Posterior cingulate gyrus (tissue), 11 donors: ENCODE data around the gene SS18L1.

Experiments
- DNase-seq, 10 donors: peaks; one replicate each; pipeline versions ENCODE4 v3.0.0 to v3.0.0-alpha.2; 2020 to 2021; ENCODE audit warnings: mixed read lengths in 3 of 10
- intact Hi-C: fragments of 100-400 bp; cut with DNase I; formaldehyde crosslinking; loops from one replicate; pipeline ENCODE4 v1.15.1; 2023

SS18L1 gene

GRCh38 chr20:62149532-62150309, 6.2 kb downstream of the SS18L1 start:
- intact Hi-C loops, result no loop called here
- DNase-seq, result peak in 3 of 10 donors; percentile 26 to 85 (median 26)

DNA sequence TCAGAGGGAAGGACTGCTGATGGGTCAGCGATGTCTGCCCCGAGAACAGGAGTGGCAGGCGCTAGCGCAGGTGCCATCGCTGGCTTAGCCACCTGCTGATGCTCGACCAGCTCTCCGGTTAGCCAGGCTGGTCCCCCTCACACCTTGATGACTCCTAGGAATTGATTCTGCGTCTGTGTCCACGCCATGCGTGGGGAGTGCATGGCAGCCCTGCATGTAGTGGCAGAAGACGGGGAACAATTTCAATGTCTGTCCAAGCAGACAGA, 6.7 kb downstream of the SS18L1 start:
- intact Hi-C loops, result no loop called here
- DNase-seq, result no peak

- intact Hi-C loops, result no loop called here
- DNase-seq, result no peak
These were observed 7.7 kb downstream of the SS18L1 start for GRCh38 chr20:62151225-62151624.

- intact Hi-C loops, result no loop called here
- no peak for DNase-seq
These were observed 8.3 kb downstream of the SS18L1 start for GRCh38 chr20:62151835-62152364.

- DNase-seq, result no peak
These were observed 12.1 kb downstream of the SS18L1 start for GRCh38 chr20:62155428-62156253.

DNA sequence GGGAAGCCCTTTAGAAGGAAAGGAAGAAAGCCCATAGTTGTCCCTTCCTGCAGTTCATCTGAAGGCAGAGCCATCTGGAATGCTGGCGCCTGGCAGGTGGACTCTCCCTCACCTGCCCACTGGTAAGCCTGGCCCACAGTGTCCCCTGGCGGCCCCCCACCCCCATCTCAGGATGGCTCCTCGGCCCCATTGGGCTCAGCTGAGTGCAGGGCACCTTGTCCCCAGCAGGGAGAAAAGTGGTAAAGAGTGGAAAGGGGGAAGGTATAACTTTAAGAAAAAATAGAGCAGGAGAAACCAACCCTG, 12.6 kb downstream of the SS18L1 start:
- DNase-seq, result no peak
- intact Hi-C loops, result loop anchor here (5.0 kb wide), 1 partner anchor 144 kb away; no protein-coding TSS in a partner anchor

More at GRCh38 chr20:62155428-62156253, 12.1 kb downstream of the SS18L1 start:
- intact Hi-C loops, result loop anchor here (5.0 kb wide), 1 partner anchor 143 kb away; no protein-coding TSS in a partner anchor

- DNase-seq, result peak in 8 of 10 donors; percentile 50 to 94 (median 66)
- intact Hi-C loops, result loop anchor here (5.0 kb wide), 1 partner anchor 144 kb away; no protein-coding TSS in a partner anchor
These were observed 13.2 kb downstream of the SS18L1 start for GRCh38 chr20:62156592-62157386.

GRCh38 chr20:62157387-62158087, 14.0 kb downstream of the SS18L1 start:
- intact Hi-C loops, result loop anchor here (5.0 kb wide), 1 partner anchor 145 kb away; no protein-coding TSS in a partner anchor
- DNase-seq, result peak in 2 of 10 donors; percentile 41 to 66

GRCh38 chr20:62158088-62158400, 14.5 kb downstream of the SS18L1 start:
- intact Hi-C loops, result loop anchor here (5.0 kb wide), 1 partner anchor 146 kb away; no protein-coding TSS in a partner anchor
- DNase-seq, result peak in 1 of 10 donors; percentile 39

DNA sequence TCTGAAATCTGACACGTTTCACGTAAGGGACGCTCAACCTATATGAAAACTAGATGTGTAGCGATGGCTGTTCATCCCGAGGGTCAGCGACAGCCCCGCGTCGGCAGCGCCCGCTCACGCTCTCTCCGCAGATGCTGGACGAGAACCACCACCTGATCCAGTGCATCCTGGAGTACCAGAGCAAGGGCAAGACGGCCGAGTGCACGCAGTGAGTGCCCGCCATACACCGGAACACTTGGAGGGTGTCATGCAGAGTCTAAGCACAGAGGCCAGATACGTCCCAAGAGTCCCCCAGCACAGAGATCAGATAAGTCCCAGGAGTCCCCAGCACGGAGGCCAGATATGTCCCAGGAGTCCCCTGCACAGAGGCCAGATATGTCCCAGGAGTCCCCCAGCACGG, 15.0 kb downstream of the SS18L1 start:
- intact Hi-C loops, result loop anchor here (5.0 kb wide), 1 partner anchor 146 kb away; no protein-coding TSS in a partner anchor
- peak in 2 of 10 donors; percentile 67 to 72 for DNase-seq

DNA sequence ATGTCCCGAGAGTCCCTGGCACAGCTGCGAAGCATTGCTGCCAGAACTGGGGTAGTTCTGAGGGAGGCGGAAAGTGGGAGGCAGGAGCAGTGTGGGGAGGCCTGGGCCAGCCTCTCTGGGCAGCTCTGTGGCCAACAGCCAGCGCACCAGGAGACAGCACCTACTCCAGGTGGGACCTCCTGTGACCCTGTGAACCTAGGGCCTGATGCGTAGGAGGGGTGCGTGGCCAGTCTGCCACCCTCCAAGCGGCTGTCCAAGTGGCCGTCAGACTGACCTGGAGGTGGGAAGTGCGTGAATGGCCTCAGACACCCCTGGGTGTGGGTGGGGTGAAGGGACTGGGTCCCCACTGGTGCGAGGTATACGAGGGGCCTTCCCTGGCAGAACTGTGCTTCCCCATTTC, 15.5 kb downstream of the SS18L1 start:
- intact Hi-C loops, result loop anchor here (5.0 kb wide), 1 partner anchor 147 kb away; no protein-coding TSS in a partner anchor

DNA sequence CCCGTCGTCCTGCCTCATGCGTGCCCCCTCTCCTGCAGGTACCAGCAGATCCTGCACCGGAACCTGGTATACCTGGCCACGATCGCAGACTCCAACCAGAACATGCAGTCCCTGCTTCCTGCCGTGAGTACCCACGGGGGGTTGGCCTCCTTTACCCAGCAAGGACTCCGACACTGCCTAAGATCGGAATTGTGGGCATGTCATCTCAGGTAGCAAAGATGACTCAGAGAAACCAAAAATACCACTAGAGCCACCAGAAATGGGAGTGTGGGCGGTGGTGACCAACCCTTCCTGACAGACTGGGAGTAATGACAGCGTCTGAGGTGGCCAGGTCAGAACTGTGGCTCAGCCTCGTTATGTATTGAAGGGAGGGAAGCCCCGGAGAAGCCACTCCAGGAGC, 16.3 kb downstream of the SS18L1 start:
- DNase-seq, result peak in 1 of 10 donors; percentile 76
- intact Hi-C loops, result loop anchor here (5.0 kb wide), 1 partner anchor 148 kb away; no protein-coding TSS in a partner anchor

More for the DNA sequence above, 15.5 kb downstream of the SS18L1 start:
- DNase-seq, result peak in 1 of 10 donors; percentile 45

DNA sequence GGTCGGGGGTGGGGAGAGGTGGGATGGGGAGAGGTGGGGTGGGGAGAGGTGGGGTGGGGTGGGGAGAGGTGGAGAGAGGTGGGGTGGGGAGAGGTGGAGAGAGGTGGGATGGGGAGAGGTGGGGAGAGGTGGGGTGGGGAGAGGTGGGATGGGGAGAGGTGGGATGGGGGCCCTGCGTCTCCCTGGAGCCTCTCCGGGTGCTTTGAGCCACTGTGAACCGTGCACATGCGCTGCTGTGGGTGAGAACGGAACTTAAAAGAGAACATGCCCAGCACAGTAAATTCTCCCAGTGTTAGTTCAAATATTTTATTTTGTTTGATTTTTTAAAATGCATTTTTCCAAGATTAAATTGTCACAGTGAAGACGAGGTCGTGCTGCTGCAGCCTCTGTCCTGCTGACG, 16.7 kb downstream of the SS18L1 start:
- peak in 1 of 10 donors; percentile 36 for DNase-seq
- intact Hi-C loops, result no loop called here

GRCh38 chr20:62160876-62161275, 17.3 kb downstream of the SS18L1 start:
- no peak for DNase-seq
- intact Hi-C loops, result no loop called here

GRCh38 chr20:62161347-62161746, 17.8 kb downstream of the SS18L1 start:
- intact Hi-C loops, result no loop called here
- DNase-seq, result no peak

DNA sequence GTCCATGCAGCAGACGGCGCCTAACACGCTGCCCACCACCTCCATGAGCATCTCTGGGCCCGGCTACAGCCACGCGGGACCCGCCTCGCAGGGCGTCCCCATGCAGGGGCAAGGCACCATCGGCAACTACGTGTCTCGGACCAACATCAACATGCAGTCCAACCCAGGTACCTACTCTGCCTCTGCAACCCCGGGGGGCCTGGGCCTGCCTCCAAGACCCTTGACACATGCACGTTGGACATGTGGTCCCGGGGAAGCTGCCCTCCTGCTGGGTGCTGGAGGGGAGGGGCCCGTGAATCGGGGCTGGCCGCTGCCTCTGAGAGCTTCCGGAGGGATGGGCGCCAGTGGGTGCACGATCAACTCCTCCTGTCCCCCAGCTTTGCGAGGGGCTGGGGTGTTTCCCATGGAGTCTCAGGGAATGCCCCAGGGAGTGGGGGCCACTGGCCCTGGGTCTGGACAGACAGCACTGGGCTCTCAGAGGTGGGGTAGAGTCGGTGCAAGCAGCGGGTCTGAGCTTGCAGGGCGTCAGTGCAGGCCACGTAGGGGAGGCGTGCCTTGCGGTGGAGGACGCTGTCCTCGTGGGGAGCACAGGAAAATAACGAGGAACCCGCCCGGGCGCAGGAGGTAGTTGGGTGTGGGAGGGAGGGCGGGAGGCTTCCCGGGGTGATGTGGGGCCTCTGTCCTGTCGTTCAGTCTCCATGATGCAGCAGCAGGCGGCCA, 19.4 kb downstream of the SS18L1 start:
- peak in 1 of 10 donors; percentile 71 for DNase-seq

GRCh38 chr20:62163485-62163865, 19.9 kb downstream of the SS18L1 start:
- intact Hi-C loops, result no loop called here
- DNase-seq, result peak in 1 of 10 donors; percentile 50

More for the DNA sequence above, 19.4 kb downstream of the SS18L1 start:
- intact Hi-C loops, result no loop called here

- intact Hi-C loops, result no loop called here
- DNase-seq, result peak in 1 of 10 donors; percentile 72
These were observed 20.6 kb downstream of the SS18L1 start for GRCh38 chr20:62163986-62164762.
